HEK293 (cell line): ENCODE measurements around the gene OVCH1.

Experiments
- CTCF ChIA-PET: fragments of 350-600 bp; formaldehyde crosslinking; extraction: SDS; loops from one replicate; lab custom pipeline; 2021; ENCODE audit warnings: antibody characterized with exemption; lab: Yijun Ruan, JAX
- POLR2A ChIA-PET: fragments of 300-600 bp; formaldehyde crosslinking; extraction: SDS; loops from one replicate; lab custom pipeline; 2020; ENCODE audit warnings: antibody characterized with exemption, inconsistent platforms; lab: Yijun Ruan, JAX
- H3K27ac ChIP-seq: fragments of 200-500 bp; sonication (Bioruptor generic); 2 replicates; pipeline ENCODE4 v1.5.1; 2014; ENCODE audit warnings: low read depth, low read length, control low read depth, inconsistent platforms; ENCODE audit errors: extremely low read depth
- H3K36me3 ChIP-seq, 2 experiments: fragments of 200-500 bp in 1 of 2; sonication (Bioruptor generic) in 1 of 2; 1 replicate in 1 of 2; 2 replicates in 1 of 2; pipeline ENCODE4 v1.5.1; 2014 to 2017; ENCODE audit warnings: inconsistent platforms in 2 of 2, low read length in 2 of 2; ENCODE audit not compliant: control insufficient read depth in 2 of 2, insufficient read depth in 1 of 2
- H3K4me1 ChIP-seq: fragments of 200-500 bp; sonication (Bioruptor generic); 2 replicates; pipeline ENCODE4 v1.5.1; 2014; ENCODE audit warnings: mild to moderate bottlenecking, low read length, inconsistent platforms; ENCODE audit not compliant: control insufficient read depth, insufficient read depth
- H3K4me3 ChIP-seq: 2 replicates; pipeline ENCODE4 v1.5.1; 2011; ENCODE audit warnings: low read depth, mild to moderate bottlenecking, control low read depth, low read length, moderate library complexity
- H3K9me3 ChIP-seq: fragments of 200-500 bp; sonication (Bioruptor generic); 2 replicates; pipeline ENCODE4 v1.5.1; 2014; ENCODE audit warnings: low read depth, low read length, inconsistent platforms; ENCODE audit not compliant: control insufficient read depth, insufficient read depth
- KLF1 ChIP-seq: fragments of 450-650 bp; formaldehyde crosslinking; IDR thresholded peaks from 2 replicates; pipeline ENCODE4 v1.5.1; 2016; ENCODE audit warnings: missing biosample characterization, missing genetic modification characterization
- KLF9 ChIP-seq: fragments of 450-650 bp; formaldehyde crosslinking; IDR thresholded peaks from 2 replicates; pipeline ENCODE4 v1.5.1; 2016; ENCODE audit warnings: missing biosample characterization, missing genetic modification characterization, low read depth
- PRDM10 ChIP-seq: fragments of 450-650 bp; formaldehyde crosslinking; IDR thresholded peaks from 2 replicates; pipeline ENCODE4 v1.5.1; 2016; ENCODE audit warnings: missing biosample characterization, missing genetic modification characterization
- ZBTB1 ChIP-seq: fragments of 450-650 bp; formaldehyde crosslinking; IDR thresholded peaks from 2 replicates; pipeline ENCODE4 v1.5.1; 2016; ENCODE audit warnings: missing biosample characterization, missing genetic modification characterization
- ZEB2 ChIP-seq: fragments of 450-650 bp; formaldehyde crosslinking; IDR thresholded peaks from 2 replicates; pipeline ENCODE4 v1.5.1; 2016; ENCODE audit warnings: missing biosample characterization, missing genetic modification characterization
- ZFHX2 ChIP-seq: fragments of 450-650 bp; formaldehyde crosslinking; conservative IDR thresholded peaks from 2 replicates; pipeline ENCODE4 v1.5.1; 2016; ENCODE audit warnings: missing biosample characterization, missing genetic modification characterization
- ZFP41 ChIP-seq: fragments of 450-650 bp; formaldehyde crosslinking; IDR thresholded peaks from 2 replicates; pipeline ENCODE4 v1.5.1; 2016; ENCODE audit warnings: missing biosample characterization, missing genetic modification characterization, borderline replicate concordance
- ZNF169 ChIP-seq: fragments of 450-650 bp; formaldehyde crosslinking; IDR thresholded peaks from 2 replicates; pipeline ENCODE4 v1.5.1; 2016; ENCODE audit warnings: missing biosample characterization, missing genetic modification characterization
- ZNF174 ChIP-seq: fragments of 450-650 bp; formaldehyde crosslinking; IDR thresholded peaks from 2 replicates; pipeline ENCODE4 v1.5.0; 2017; ENCODE audit warnings: missing biosample characterization, mild to moderate bottlenecking, missing genetic modification characterization
- ZNF175 ChIP-seq: fragments of 450-650 bp; formaldehyde crosslinking; IDR thresholded peaks from 2 replicates; pipeline ENCODE4 v1.5.1; 2016; ENCODE audit warnings: missing biosample characterization, missing genetic modification characterization
- ZNF211 ChIP-seq: fragments of 450-650 bp; formaldehyde crosslinking; IDR thresholded peaks from 2 replicates; pipeline ENCODE4 v1.5.1; 2016; ENCODE audit warnings: low read depth, missing biosample characterization, missing genetic modification characterization
- ZNF350 ChIP-seq: fragments of 450-650 bp; formaldehyde crosslinking; IDR thresholded peaks from 2 replicates; pipeline ENCODE4 v1.5.0; 2017; ENCODE audit warnings: missing biosample characterization, mild to moderate bottlenecking, missing genetic modification characterization
- ZNF354C ChIP-seq: fragments of 450-650 bp; formaldehyde crosslinking; IDR thresholded peaks from 2 replicates; pipeline ENCODE4 v1.5.1; 2016; ENCODE audit warnings: missing biosample characterization, missing genetic modification characterization, low read depth, borderline replicate concordance
- ZNF404 ChIP-seq: fragments of 450-650 bp; formaldehyde crosslinking; IDR thresholded peaks from 2 replicates; pipeline ENCODE4 v1.5.1; 2017; ENCODE audit warnings: missing biosample characterization, missing genetic modification characterization
- ZNF433 ChIP-seq: fragments of 450-650 bp; formaldehyde crosslinking; IDR thresholded peaks from 2 replicates; pipeline ENCODE4 v1.5.1; 2016; ENCODE audit warnings: missing biosample characterization, missing genetic modification characterization, low read depth
- ZNF473 ChIP-seq: fragments of 450-650 bp; formaldehyde crosslinking; IDR thresholded peaks from 2 replicates; pipeline ENCODE4 v1.5.1; 2017; ENCODE audit warnings: missing biosample characterization, missing genetic modification characterization
- ZNF501 ChIP-seq: fragments of 450-650 bp; formaldehyde crosslinking; IDR thresholded peaks from 2 replicates; pipeline ENCODE4 v1.5.1; 2016; ENCODE audit warnings: missing biosample characterization, missing genetic modification characterization
- ZNF548 ChIP-seq: fragments of 450-650 bp; formaldehyde crosslinking; IDR thresholded peaks from 2 replicates; pipeline ENCODE4 v1.5.1; 2016; ENCODE audit warnings: missing biosample characterization, missing genetic modification characterization
- ZNF558 ChIP-seq: fragments of 450-650 bp; formaldehyde crosslinking; IDR thresholded peaks from 2 replicates; pipeline ENCODE4 v1.5.1; 2016; ENCODE audit warnings: missing biosample characterization, missing genetic modification characterization
- ZNF621 ChIP-seq: fragments of 450-650 bp; formaldehyde crosslinking; IDR thresholded peaks from 2 replicates; pipeline ENCODE4 v1.5.1; 2017; ENCODE audit warnings: missing biosample characterization, missing genetic modification characterization
- ZNF624 ChIP-seq: fragments of 450-650 bp; formaldehyde crosslinking; IDR thresholded peaks from 2 replicates; pipeline ENCODE4 v1.5.1; 2017; ENCODE audit warnings: missing biosample characterization, missing genetic modification characterization
- ZNF843 ChIP-seq: fragments of 450-650 bp; formaldehyde crosslinking; IDR thresholded peaks from 2 replicates; pipeline ENCODE4 v1.5.1; 2016; ENCODE audit warnings: missing biosample characterization, missing genetic modification characterization
- TF ChIP-seq, protein P1 (sequence below): fragments of 450-650 bp; formaldehyde crosslinking; IDR thresholded peaks from 2 replicates; pipeline ENCODE4 v1.5.1; 2017; ENCODE audit warnings: missing biosample characterization, missing genetic modification characterization
- TF ChIP-seq, protein P2 (sequence below): fragments of 450-650 bp; formaldehyde crosslinking; IDR thresholded peaks from 2 replicates; pipeline ENCODE4 v1.5.1; 2017; ENCODE audit warnings: missing biosample characterization, missing genetic modification characterization

OVCH1 gene

GRCh38 chr12:29534935-29535334 is 37.4 kb upstream of the OVCH1 start:
- no peaks in the 10 kb centered on the region for H3K9me3 ChIP-seq
- ChIA-PET POLR2A (no interaction called here), CTCF (no interaction called here)
- H3K36me3 ChIP-seq = no peaks in the 10 kb centered on the region
- no peak overlapping the region for H3K4me3 ChIP-seq
- H3K27ac ChIP-seq = no peak overlapping the region
- no peak for TF ChIP-seq ZNF473
- TF ChIP-seq, protein P1, sequence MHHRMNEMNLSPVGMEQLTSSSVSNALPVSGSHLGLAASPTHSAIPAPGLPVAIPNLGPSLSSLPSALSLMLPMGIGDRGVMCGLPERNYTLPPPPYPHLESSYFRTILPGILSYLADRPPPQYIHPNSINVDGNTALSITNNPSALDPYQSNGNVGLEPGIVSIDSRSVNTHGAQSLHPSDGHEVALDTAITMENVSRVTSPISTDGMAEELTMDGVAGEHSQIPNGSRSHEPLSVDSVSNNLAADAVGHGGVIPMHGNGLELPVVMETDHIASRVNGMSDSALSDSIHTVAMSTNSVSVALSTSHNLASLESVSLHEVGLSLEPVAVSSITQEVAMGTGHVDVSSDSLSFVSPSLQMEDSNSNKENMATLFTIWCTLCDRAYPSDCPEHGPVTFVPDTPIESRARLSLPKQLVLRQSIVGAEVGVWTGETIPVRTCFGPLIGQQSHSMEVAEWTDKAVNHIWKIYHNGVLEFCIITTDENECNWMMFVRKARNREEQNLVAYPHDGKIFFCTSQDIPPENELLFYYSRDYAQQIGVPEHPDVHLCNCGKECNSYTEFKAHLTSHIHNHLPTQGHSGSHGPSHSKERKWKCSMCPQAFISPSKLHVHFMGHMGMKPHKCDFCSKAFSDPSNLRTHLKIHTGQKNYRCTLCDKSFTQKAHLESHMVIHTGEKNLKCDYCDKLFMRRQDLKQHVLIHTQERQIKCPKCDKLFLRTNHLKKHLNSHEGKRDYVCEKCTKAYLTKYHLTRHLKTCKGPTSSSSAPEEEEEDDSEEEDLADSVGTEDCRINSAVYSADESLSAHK (tag by site-specific recombination) = no peak
- no peak for TF ChIP-seq ZFHX2
- TF ChIP-seq ZNF175 (tag by site-specific recombination) = no peak
- TF ChIP-seq PRDM10 (tag by site-specific recombination) = no peak
- TF ChIP-seq ZNF211 (tag by site-specific recombination) = no peak
- TF ChIP-seq ZNF501 (tag by site-specific recombination) = no peak
- no peak for TF ChIP-seq KLF9 (tag by site-specific recombination)
- no peak for TF ChIP-seq ZEB2
- no peak for TF ChIP-seq ZNF433 (tag by site-specific recombination)
- TF ChIP-seq ZNF350 = no peak
- no peaks in the 10 kb centered on the region for H3K4me1 ChIP-seq

DNA sequence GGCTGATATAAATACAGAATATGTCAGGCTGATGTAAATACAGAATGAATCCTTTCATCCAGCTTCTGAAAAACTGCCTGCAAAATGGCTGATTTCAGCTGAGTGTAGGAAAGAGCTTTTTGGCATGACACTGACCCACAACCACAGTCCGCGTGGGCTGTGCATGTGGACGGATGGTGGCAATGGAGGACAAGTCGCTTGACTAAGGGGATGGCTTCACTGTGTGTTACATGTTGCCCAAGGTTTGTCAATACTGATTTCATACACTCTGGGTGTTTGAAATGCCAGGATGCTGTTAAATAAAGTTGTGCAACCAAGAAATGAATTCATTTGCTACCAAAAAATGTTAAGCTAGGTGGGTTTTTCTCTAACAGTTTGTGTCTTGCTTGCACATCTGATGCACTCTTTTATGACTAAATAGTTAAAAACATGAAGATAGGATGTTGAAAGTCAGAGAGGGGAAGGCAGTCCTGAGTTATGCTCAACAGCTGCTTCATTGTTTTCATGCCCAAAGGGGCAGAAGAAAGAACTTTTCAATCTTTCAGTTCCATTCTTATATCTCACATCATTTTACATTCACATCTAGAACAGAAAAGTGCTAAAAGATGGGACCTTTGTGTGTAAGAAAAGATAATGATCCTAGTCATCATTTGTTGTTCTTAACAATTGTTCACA is 36.5 kb upstream of the OVCH1 start:
- Histone ChIP-seq H3K4me3 (no peak overlapping the region), H3K9me3 (no peaks in the 10 kb centered on the region), H3K4me1 (no peaks in the 10 kb centered on the region), H3K27ac (no peak overlapping the region), H3K36me3 (no peaks in the 10 kb centered on the region)
- ChIA-PET CTCF (interaction anchor here (0.7 to 1.0 kb wide), 2 partner anchors 292 to 355 kb away, joined by 3 to 4 read pairs; no protein-coding TSS in a partner anchor), POLR2A (no interaction called here)
- TF ChIP-seq ZNF843 (tag by site-specific recombination) (no peak), ZNF548 (tag by site-specific recombination) (no peak), KLF1 (tag by site-specific recombination) (no peak), ZNF624 (no peak), ZFP41 (tag by site-specific recombination) (no peak), ZNF174 (no peak), ZNF354C (tag by site-specific recombination) (no peak), ZNF169 (no peak), ZBTB1 (tag by site-specific recombination) (no peak), ZNF621 (tag by site-specific recombination) (no peak), ZNF404 (tag by site-specific recombination) (no peak), ZNF558 (no peak)
- TF ChIP-seq, protein P2, sequence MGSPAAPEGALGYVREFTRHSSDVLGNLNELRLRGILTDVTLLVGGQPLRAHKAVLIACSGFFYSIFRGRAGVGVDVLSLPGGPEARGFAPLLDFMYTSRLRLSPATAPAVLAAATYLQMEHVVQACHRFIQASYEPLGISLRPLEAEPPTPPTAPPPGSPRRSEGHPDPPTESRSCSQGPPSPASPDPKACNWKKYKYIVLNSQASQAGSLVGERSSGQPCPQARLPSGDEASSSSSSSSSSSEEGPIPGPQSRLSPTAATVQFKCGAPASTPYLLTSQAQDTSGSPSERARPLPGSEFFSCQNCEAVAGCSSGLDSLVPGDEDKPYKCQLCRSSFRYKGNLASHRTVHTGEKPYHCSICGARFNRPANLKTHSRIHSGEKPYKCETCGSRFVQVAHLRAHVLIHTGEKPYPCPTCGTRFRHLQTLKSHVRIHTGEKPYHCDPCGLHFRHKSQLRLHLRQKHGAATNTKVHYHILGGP (tag by site-specific recombination) = no peak
